H1 (cell line): ENCODE results near the gene RGS14. TPM values are rescaled to one million over a fixed set of nuclear protein-coding genes. Genes with fewer than 3 reads are reported as not detected.

ENCODE experiments used
- CTCF ChIA-PET: fragments of 300-600 bp; sonication (Branson Sonifier 250); formaldehyde crosslinking; loops from one replicate; lab custom pipeline; 2021; ENCODE audit not compliant: partially characterized antibody; lab: Charles Lee
- POLR2A ChIA-PET: fragments of 300-600 bp; sonication (Branson Sonifier 250); formaldehyde crosslinking; loops from one replicate; lab custom pipeline; 2021; ENCODE audit warnings: inconsistent platforms; ENCODE audit not compliant: partially characterized antibody; lab: Charles Lee
- DNase-seq, 2 experiments: peaks; one replicate each; pipeline versions ENCODE4 v3.0.0 to v3.0.0-alpha.2; 2010 to 2022; ENCODE audit warnings: low spot score in 2 of 2, low read depth in 1 of 2, mixed read lengths in 1 of 2
- FAIRE-seq: peaks from 2 replicates; lab custom pipeline; 2011; peaks lifted over from hg19 to GRCh38; lab: Jason Lieb, UNC
- H2AFZ ChIP-seq: 2 replicates; pipeline ENCODE4 v1.8.1; 2012; ENCODE audit warnings: low read length, inconsistent platforms
- H2AK5ac ChIP-seq: 2 replicates; pipeline ENCODE4 v1.6.1; 2013; ENCODE audit warnings: low read depth, low read length
- H2BK120ac ChIP-seq: replicated peaks from 2 replicates; pipeline ENCODE3; 2013; ENCODE audit warnings: low read depth, low read length, inconsistent platforms
- H2BK12ac ChIP-seq: 2 replicates; pipeline ENCODE4 v1.6.1; 2013; ENCODE audit warnings: low read depth, low read length
- H2BK15ac ChIP-seq: 2 replicates; pipeline ENCODE4 v1.6.1; 2013; ENCODE audit warnings: low read length
- H2BK20ac ChIP-seq: 2 replicates; pipeline ENCODE4 v1.6.1; 2013; ENCODE audit warnings: low read length
- H2BK5ac ChIP-seq: 2 replicates; pipeline ENCODE4 v1.6.1; 2013; ENCODE audit warnings: low read depth, low read length
- H3K14ac ChIP-seq: 2 replicates; pipeline ENCODE4 v1.6.1; 2013; ENCODE audit warnings: inconsistent platforms; ENCODE audit not compliant: insufficient read length
- H3K18ac ChIP-seq: 2 replicates; pipeline ENCODE4 v1.6.1; 2013; ENCODE audit warnings: low read length; ENCODE audit errors: extremely low read depth
- H3K23ac ChIP-seq: 2 replicates; pipeline ENCODE4 v1.6.1; 2013; ENCODE audit warnings: inconsistent platforms; ENCODE audit not compliant: insufficient read length
- H3K23me2 ChIP-seq: 2 replicates; pipeline ENCODE4 v1.6.1; 2013; ENCODE audit warnings: low read depth, low read length
- H3K27ac ChIP-seq: 2 replicates; pipeline ENCODE4 v1.6.1; 2011; ENCODE audit warnings: low read depth, low read length, inconsistent platforms
- H3K27me3 ChIP-seq, 4 experiments: replicated peaks in 1 of 4; 1 replicate in 1 of 4; 2 replicates in 3 of 4; pipeline versions ENCODE4 v1.6.1 to v1.8.1; 2011 to 2013; ENCODE audit warnings: low read length in 3 of 4, mild to moderate bottlenecking in 3 of 4, inconsistent platforms in 2 of 4, mixed read lengths in 2 of 4, moderate library complexity in 1 of 4; ENCODE audit not compliant: control insufficient read depth in 3 of 4, insufficient read depth in 3 of 4; ENCODE audit errors: extremely low read depth in 1 of 4
- H3K36me3 ChIP-seq, 4 experiments: 2 replicates each; pipeline versions ENCODE4 v1.6.1 to v1.8.1; 2011 to 2013; ENCODE audit warnings: mild to moderate bottlenecking in 4 of 4, low read length in 3 of 4, moderate library complexity in 2 of 4, control low read depth in 1 of 4, inconsistent platforms in 1 of 4; ENCODE audit not compliant: insufficient read depth in 4 of 4, control insufficient read depth in 2 of 4
- H3K4ac ChIP-seq: replicated peaks from 2 replicates; pipeline ENCODE3; 2013; ENCODE audit warnings: low read length, low read depth, mixed read lengths, inconsistent platforms; ENCODE audit not compliant: insufficient read length
- H3K4me1 ChIP-seq, 4 experiments: replicated peaks in 1 of 4; 1 replicate in 1 of 4; 2 replicates in 3 of 4; pipeline versions ENCODE4 v1.6.1 to v1.8.1; 2011 to 2013; ENCODE audit warnings: low read length in 3 of 4, inconsistent platforms in 2 of 4, mixed read lengths in 1 of 4; ENCODE audit not compliant: insufficient read depth in 4 of 4, control insufficient read depth in 3 of 4
- H3K4me2 ChIP-seq, 2 experiments: 2 replicates each; pipeline versions ENCODE4 v1.6.1 to v1.8.1; 2011 to 2013; ENCODE audit warnings: low read depth in 2 of 2, low read length in 2 of 2, control low read depth in 1 of 2, inconsistent platforms in 1 of 2, mild to moderate bottlenecking in 1 of 2; ENCODE audit not compliant: insufficient read depth in 1 of 2
- H3K4me3 ChIP-seq, 4 experiments: fragments of 200-600, 300-600 bp in 1 of 4; sonication (generic), shearing (Covaris generic), sonication (Bioruptor Twin) in 1 of 4; 2 replicates each; pipeline versions ENCODE4 v1.5.1 to v1.8.1; 2011 to 2016; ENCODE audit warnings: low read length in 4 of 4, low read depth in 3 of 4, control low read depth in 2 of 4, inconsistent platforms in 2 of 4, mild to moderate bottlenecking in 2 of 4, mixed read lengths in 1 of 4, moderate library complexity in 1 of 4; ENCODE audit not compliant: insufficient read depth in 2 of 4; ENCODE audit errors: extremely low read depth in 1 of 4
- H3K56ac ChIP-seq: replicated peaks from 2 replicates; pipeline ENCODE3; 2013; ENCODE audit warnings: low read depth, mild to moderate bottlenecking, mixed read lengths, low read length, inconsistent platforms; ENCODE audit not compliant: insufficient read length
- H3K79me1 ChIP-seq: 2 replicates; pipeline ENCODE4 v1.6.1; 2013; ENCODE audit warnings: low read depth, low read length, control low read depth
- H3K79me2 ChIP-seq, 2 experiments: 2 replicates each; pipeline versions ENCODE4 v1.6.1 to v1.8.1; 2012 to 2013; ENCODE audit warnings: low read length in 2 of 2, mild to moderate bottlenecking in 2 of 2, inconsistent platforms in 1 of 2; ENCODE audit not compliant: insufficient read depth in 2 of 2, control insufficient read depth in 1 of 2
- H3K9ac ChIP-seq, 4 experiments: replicated peaks in 1 of 4; 1 replicate in 1 of 4; 2 replicates in 3 of 4; pipeline versions ENCODE4 v1.6.1 to v1.8.1; 2011 to 2013; ENCODE audit warnings: low read depth in 3 of 4, low read length in 3 of 4, control low read depth in 2 of 4, mild to moderate bottlenecking in 2 of 4, moderate library complexity in 2 of 4, inconsistent platforms in 1 of 4; ENCODE audit errors: extremely low read depth in 1 of 4
- H3K9me3 ChIP-seq, 2 experiments: 2 replicates each; pipeline versions ENCODE4 v1.6.1 to v1.8.1; 2012 to 2013; ENCODE audit warnings: mild to moderate bottlenecking in 2 of 2, moderate library complexity in 2 of 2, control low read depth in 1 of 2, inconsistent platforms in 1 of 2, low read depth in 1 of 2, low read length in 1 of 2, mixed read lengths in 1 of 2; ENCODE audit not compliant: insufficient read depth in 2 of 2
- H4K20me1 ChIP-seq, 2 experiments: replicated peaks in 1 of 2; 2 replicates each; pipeline versions ENCODE3 to v1.8.1; 2011 to 2013; ENCODE audit warnings: inconsistent platforms in 2 of 2, low read length in 2 of 2, mild to moderate bottlenecking in 1 of 2; ENCODE audit not compliant: insufficient read depth in 2 of 2, control insufficient read depth in 1 of 2
- H4K5ac ChIP-seq: 2 replicates; pipeline ENCODE4 v1.6.1; 2013; ENCODE audit warnings: low read length, low read depth, mixed read lengths, inconsistent platforms; ENCODE audit not compliant: insufficient read length
- H4K8ac ChIP-seq: 2 replicates; pipeline ENCODE4 v1.8.0; 2013; ENCODE audit warnings: mild to moderate bottlenecking, moderate library complexity, low read length, inconsistent platforms; ENCODE audit not compliant: insufficient read depth; ENCODE audit errors: extremely low read depth
- H4K91ac ChIP-seq: replicated peaks from 2 replicates; pipeline ENCODE3; 2013; ENCODE audit warnings: low read length, mixed read lengths, inconsistent platforms; ENCODE audit not compliant: insufficient read length
- CEBPB ChIP-seq: IDR thresholded peaks from 2 replicates; pipeline ENCODE4 v1.6.1; 2012; ENCODE audit warnings: low read depth, low read length
- CREB1 ChIP-seq: IDR thresholded peaks from 2 replicates; pipeline ENCODE4 v1.6.1; 2012; ENCODE audit warnings: inconsistent platforms
- POU5F1 ChIP-seq: IDR thresholded peaks from 2 replicates; pipeline ENCODE4 v1.6.1; 2011; ENCODE audit warnings: low read depth, mild to moderate bottlenecking, low read length, moderate library complexity
- RXRA ChIP-seq: IDR thresholded peaks from 2 replicates; pipeline ENCODE4 v1.6.1; 2011; ENCODE audit warnings: low read depth, mild to moderate bottlenecking, low read length, moderate library complexity; ENCODE audit not compliant: insufficient read depth
- SIX5 ChIP-seq: IDR thresholded peaks from 2 replicates; pipeline ENCODE4 v1.6.1; 2011; ENCODE audit warnings: mild to moderate bottlenecking, low read depth, low read length
- WGBS, 2 experiments: shearing (Covaris generic) in 1 of 2; methylation state at CpG; one replicate each; pipeline versions ENCODE4 v1.1.6 to v1.1.7; 2013 to 2015; ENCODE audit warnings: low lambda C conversion rate in 2 of 2, mixed read lengths in 2 of 2, inconsistent platforms in 1 of 2, low coverage in 1 of 2, missing lambda C conversion rate in 1 of 2; ENCODE audit not compliant: insufficient replicate concordance in 2 of 2, insufficient coverage in 1 of 2, insufficient read length in 1 of 2; ENCODE audit errors: extremely low coverage in 1 of 2, missing lambda C conversion rate in 1 of 2; 5-methylcytosine and 5-hydroxymethylcytosine counted together
- polyA plus RNA-seq, 7 experiments: library from polyadenylated mRNA; depleted of rRNA in 3 of 7; stranded (reverse) in 5 of 7; unstranded in 2 of 7; fragments of >200 nt in 5 of 7; fragments of 200-250 nt in 2 of 7; gene quantifications; 1 replicate in 5 of 7; 2 replicates in 1 of 7; 4 replicates in 1 of 7; pipeline versions ENCODE4 v1.2.1 to v1.2.3, GENCODE V29; 2011 to 2013; ENCODE audit warnings: missing spikeins in 2 of 7, mixed read lengths in 2 of 7
- total RNA-seq: library from RNA; stranded (reverse); fragmentation: NEBNext Ultra II Directional; extraction: Animal tissue kit (Norgen Biotek cat#: 25700); gene quantifications from 2 replicates; pipeline ENCODE4 v1.2.1, GENCODE V29; 2021
- TF ChIP-seq, protein P1 (sequence below): IDR thresholded peaks from 2 replicates; pipeline ENCODE4 v1.6.1; 2012; ENCODE audit warnings: inconsistent platforms

RGS14 gene
- total and polyA plus RNA-seq, 2 of the 8 experiments (the other 6 are each of a cell fraction or from before 2014, with no cell fraction given): 24.4 to 46.1 TPM

DNA sequence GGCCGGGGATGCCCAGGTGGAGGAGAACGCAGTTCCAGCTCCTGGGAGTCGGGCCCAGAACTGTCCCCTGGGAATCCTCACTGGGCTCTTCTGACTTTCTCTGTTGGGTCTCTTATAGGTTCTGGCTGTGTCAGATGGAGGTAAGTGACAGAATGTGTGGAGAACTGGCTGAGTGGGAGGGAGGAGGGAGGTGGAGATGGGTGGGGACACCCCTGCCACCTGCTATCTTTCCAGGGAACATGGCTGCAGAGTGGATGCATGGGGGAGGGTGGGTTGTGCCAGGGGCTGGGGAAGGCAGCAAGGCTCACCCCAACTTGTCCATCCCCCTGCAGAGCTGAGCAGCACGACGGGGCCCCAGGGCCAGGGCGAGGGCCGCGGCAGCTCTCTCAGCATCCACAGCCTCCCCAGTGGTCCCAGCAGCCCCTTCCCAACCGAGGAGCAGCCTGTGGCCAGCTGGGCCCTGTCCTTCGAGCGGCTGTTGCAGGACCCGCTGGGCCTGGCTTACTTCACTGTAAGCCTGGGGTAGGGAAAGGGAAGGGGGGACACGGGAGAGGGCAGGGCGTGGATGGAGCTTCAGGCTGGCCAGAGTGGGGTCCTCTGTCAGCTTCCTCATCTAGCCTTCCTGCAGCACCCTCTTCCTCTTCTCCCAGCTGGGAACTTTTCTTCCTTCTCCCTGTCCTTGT lies 8.3 kb downstream of the RGS14 start:
- Histone ChIP-seq H3K23ac (no peak overlapping the region), H3K56ac (peak overlapping the region; percentile 74), H3K4me1 (peaks cover 8 to 36% (median 30%) of the 10 kb centered on the region in 4 experiments), H2BK120ac (peak overlapping the region; percentile 85), H3K9ac (peak overlapping the region in 3 of 4 experiments; percentile 45 to 62 (median 50); a peak in 6 of 7 replicates), H3K36me3 (no peaks in the 10 kb centered on the region), H3K9me3 (no peaks in the 10 kb centered on the region), H3K14ac (no peak overlapping the region), H4K20me1 (peaks cover 0 to 8% of the 10 kb centered on the region in 2 experiments), H3K18ac (peak overlapping the region; percentile 95), H2BK15ac (peak overlapping the region; percentile 97; the same call in 1 of the 2 replicates), H3K27me3 (peaks cover 1 to 17% (median 14%) of the 10 kb centered on the region in 4 experiments; a peak in 5 of 7 replicates), H4K91ac (peak overlapping the region; percentile 96), H2AFZ (no peak overlapping the region), H2BK20ac (peak overlapping the region; percentile 86), H2AK5ac (peak overlapping the region; percentile 17; the same call in 1 of the 2 replicates), H2BK12ac (peak overlapping the region; percentile 96), H2BK5ac (peak overlapping the region; percentile 95), H3K27ac (peak overlapping the region; percentile 72), H3K4me3 (peak overlapping the region; percentile 43 to 65 (median 52); a peak in 5 of 8 replicates), H3K79me2 (no peaks in the 10 kb centered on the region), H3K4ac (peak overlapping the region; percentile 99), H3K23me2 (peaks cover 19% of the 10 kb centered on the region; the same call in 1 of the 2 replicates), H3K79me1 (peaks cover 7% of the 10 kb centered on the region; the same call in 1 of the 2 replicates), H3K4me2 (peak overlapping the region; percentile 80 to 86), H4K5ac (peak overlapping the region; percentile 97), H4K8ac (no peak overlapping the region; the same call in 1 of the 2 replicates)
- DNase-seq: no peak
- WGBS, 2 experiments: 77% methylated on average over 14 of the region's 14 CpGs; no CpG with 5 or more reads in 1 of the 2 experiments
- no peak for FAIRE-seq
- POLR2A ChIA-PET: interaction anchor here (0.8 to 5.9 kb wide), 15 partner anchors 13 to 233 kb away, joined by 3 to 66 read pairs (median 4); partner anchors contain the start of genes GRK6, LMAN2, MXD3 and NSD1
- TF ChIP-seq POU5F1: no peak
- no peak for TF ChIP-seq CREB1
- no peak for TF ChIP-seq RXRA
- TF ChIP-seq CEBPB: no peak
- TF ChIP-seq, protein P1, sequence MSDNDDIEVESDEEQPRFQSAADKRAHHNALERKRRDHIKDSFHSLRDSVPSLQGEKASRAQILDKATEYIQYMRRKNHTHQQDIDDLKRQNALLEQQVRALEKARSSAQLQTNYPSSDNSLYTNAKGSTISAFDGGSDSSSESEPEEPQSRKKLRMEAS: no peak
- TF ChIP-seq SIX5: no peak
- CTCF ChIA-PET: interaction anchor here (0.6 to 16.9 kb wide), 13 partner anchors 12 to 301 kb away, joined by 3 to 363 read pairs (median 5); partner anchors contain the start of genes LMAN2, MXD3, PRR7 and RGS14
